ENCODE data around the gene OR6A2. TPM values are rescaled to one million over a fixed set of nuclear protein-coding genes. Genes with fewer than 3 reads are reported as not detected.

Gene OR6A2
- 0.33 and 0.38 TPM in 2 replicates for total RNA-seq

DNA sequence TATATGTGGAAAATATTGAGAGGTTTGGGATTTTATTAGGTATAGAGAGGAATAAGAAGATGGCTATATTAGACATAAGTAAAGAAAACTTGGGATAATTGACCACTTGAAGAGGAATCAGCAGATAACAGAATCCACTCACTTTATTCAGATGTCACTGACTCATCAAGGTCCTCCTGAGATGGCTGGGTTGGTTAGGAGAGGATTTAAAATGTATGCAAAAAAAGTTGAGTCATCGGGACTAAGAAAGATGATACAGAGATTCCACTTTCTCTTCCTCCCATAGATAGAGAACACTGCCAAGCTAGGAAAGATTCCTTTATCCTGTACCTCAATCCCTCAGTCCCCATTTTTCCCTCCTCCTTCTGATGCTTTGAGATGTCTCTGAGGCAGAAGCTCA, at the start of gene OR6A2:
OR6A2 (minus strand) TSS at position 288 of the 400 bp plus-strand sequence. CDS start 3,981 bp downstream, outside the sequence.

DNA sequence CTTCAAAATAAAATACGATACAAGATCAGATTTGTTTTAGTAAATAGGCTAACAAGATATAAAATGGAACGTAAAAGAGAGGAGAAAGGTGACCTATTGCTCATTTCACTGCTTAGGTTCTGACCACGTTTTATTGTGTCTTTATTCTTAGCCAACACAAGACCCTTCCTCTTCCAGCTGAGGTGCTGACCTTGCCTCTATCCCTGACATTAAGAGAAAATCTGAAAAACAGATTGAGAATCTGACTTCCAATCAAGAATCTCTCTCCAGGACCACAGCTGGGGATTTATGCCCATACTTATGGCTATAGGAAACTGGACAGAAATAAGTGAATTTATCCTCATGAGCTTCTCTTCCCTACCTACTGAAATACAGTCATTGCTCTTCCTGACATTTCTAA, 45.9 kb upstream of the OR6A2 start, which contains the start of gene OR10A5:
OR10A5 (plus strand) TSS at position 301 of the 400 bp plus-strand sequence; CDS start at position 301, 0 bp downstream.

DNA sequence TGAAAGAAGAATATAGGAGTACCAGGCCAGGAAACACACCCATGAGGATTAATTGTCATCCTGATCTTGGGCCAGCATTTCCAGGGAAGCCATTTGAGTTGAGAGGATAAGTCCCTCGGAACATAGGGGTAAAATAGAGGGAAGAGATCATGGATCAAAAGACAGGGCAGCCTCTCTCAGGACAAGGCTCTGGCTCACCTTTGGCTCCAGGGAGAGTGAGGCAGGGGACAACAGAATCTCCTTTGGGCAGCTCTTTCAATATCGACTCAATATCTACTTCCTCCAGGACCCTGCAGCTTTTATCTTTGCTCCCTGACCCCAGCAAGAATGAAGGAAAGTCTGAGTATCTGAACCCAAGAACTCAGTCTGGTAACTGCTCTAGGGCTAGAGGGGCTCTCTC, 16.8 kb downstream of the OR6A2 start, which contains the start of gene OR2AG1:
OR2AG1 (plus strand) TSS at position 301 of the 400 bp plus-strand sequence. CDS start 2,018 bp downstream, outside the sequence.

DNA sequence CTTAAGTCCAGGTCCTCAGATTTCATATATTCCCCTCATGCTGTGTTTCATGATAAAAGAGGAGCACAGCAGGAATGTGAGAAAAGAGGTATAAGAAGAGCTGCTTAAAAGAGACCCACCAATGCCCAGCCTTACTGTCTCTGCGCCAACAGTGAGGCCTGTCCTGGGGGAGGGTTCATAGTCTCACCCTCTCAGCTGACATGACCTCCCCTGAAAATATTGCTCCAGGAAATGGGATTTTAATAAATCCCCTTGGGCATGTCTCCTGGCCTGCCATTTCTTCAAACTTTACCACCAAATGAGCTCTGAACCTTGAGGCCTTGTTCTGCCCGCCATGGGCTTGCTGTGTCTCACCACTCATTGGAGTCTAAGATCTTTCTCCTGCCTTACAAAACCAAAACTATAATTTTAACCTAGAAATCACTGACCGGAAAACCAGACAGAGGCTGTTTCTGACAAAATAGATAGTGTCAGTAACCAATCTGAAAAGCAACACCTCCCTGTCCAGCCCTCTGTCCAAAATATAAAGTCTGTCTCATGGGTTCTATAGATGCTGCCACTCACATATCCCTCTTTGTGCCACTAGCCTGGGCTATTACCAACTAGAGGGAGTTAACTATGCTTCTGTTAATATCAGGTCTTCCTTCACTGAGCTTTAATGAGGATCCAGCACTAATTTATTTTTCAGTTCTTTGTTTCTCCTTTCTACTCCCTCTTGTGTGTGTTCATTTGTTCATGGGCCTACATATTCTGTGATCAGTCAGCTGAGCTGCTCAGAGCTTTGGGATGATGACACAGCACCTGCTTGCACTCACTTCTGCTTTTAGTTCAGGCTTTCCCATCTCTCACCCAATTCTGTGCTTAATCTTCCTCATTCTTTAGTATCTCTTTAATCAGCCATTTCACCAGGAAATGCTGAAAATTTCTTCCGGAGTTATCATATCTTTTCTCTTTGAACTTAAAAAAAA, 27.3 kb downstream of the OR6A2 start, which contains the start of gene OR2AG2:
OR2AG2 (minus strand) TSS at position 51 of the 968 bp plus-strand sequence. CDS start 3,019 bp downstream, outside the sequence.

Other genes starting within 250 kb of the OR6A2 start
- gene RRP8, start 196.1 kb downstream of the OR6A2 start, total RNA-seq: 11.1 and 18.5 TPM in 2 replicates
- gene ILK, start 195.9 kb downstream of the OR6A2 start, total RNA-seq: 140 and 155 TPM in 2 replicates
- gene TAF10, start 187.5 kb downstream of the OR6A2 start, total RNA-seq: 20.3 and 26.8 TPM in 2 replicates
- gene TPP1, start 180.3 kb downstream of the OR6A2 start, total RNA-seq: 118 and 183 TPM in 2 replicates
- gene DCHS1, start 143.9 kb downstream of the OR6A2 start, total RNA-seq: 58.5 and 108 TPM in 2 replicates
- gene MRPL17, start 116.3 kb downstream of the OR6A2 start, total RNA-seq: 56.8 and 60.4 TPM in 2 replicates
- 0.29 and 0.33 TPM in 2 replicates for gene OR2AG2, start 27.7 kb downstream of the OR6A2 start, total RNA-seq
- gene OR2AG1, start 16.7 kb downstream of the OR6A2 start, total RNA-seq: under 0.01 TPM in 1 of 2 replicates, not detected in the other
- gene OR10A5, start 46.0 kb upstream of the OR6A2 start, total RNA-seq: not detected in 2 replicates
- gene OR10A2, start 63.4 kb upstream of the OR6A2 start, total RNA-seq: not detected in 2 replicates
- not detected in 2 replicates for gene OR10A4, start 76.9 kb upstream of the OR6A2 start, total RNA-seq
- gene OR2D2, start 92.8 kb upstream of the OR6A2 start, total RNA-seq: 0.48 TPM in 1 of 2 replicates, not detected in the other
- not detected in 2 replicates for gene OR2D3, start 121.3 kb upstream of the OR6A2 start, total RNA-seq
- gene ZNF215, start 126.7 kb upstream of the OR6A2 start, total RNA-seq: 2.3 and 4.1 TPM in 2 replicates
- gene ZNF214, start 220.7 kb upstream of the OR6A2 start, total RNA-seq: 0.76 and 0.98 TPM in 2 replicates
- 0.10 and 0.65 TPM in 2 replicates for gene NLRP14, start 220.8 kb upstream of the OR6A2 start, total RNA-seq

Measured in vein endothelial cell (primary cell).